BE2C (cell line): ENCODE results near the gene COL8A2.

Experiments
- DNase-seq: peaks from one replicate; pipeline ENCODE4 v3.0.0-alpha.2; 2020
- H3K27me3 ChIP-seq: fragments of 250-450 bp; sonication (Bioruptor Pico); 2 replicates; pipeline ENCODE4 v1.5.1; 2020; ENCODE audit warnings: mild to moderate bottlenecking
- H3K36me3 ChIP-seq: fragments of 250-450 bp; sonication (Bioruptor Pico); 2 replicates; pipeline ENCODE4 v1.5.1; 2020; ENCODE audit warnings: mild to moderate bottlenecking
- H3K4me1 ChIP-seq: fragments of 250-450 bp; sonication (Bioruptor Pico); 2 replicates; pipeline ENCODE4 v1.5.1; 2020
- H3K4me3 ChIP-seq: 2 replicates; pipeline ENCODE4 v1.5.1; 2011; ENCODE audit warnings: low read depth, low read length
- H3K9me3 ChIP-seq: fragments of 250-450 bp; sonication (Bioruptor Pico); 2 replicates; pipeline ENCODE4 v1.5.1; 2020
- CTCF ChIP-seq: IDR thresholded peaks from 2 replicates; pipeline ENCODE4 v1.5.1; 2012; ENCODE audit warnings: mild to moderate bottlenecking, low read depth, low read length

COL8A2 gene

GRCh38 chr1:36055706-36056105 lies 69.3 kb downstream of the COL8A2 start:
- TF ChIP-seq CTCF: no peak
- Histone ChIP-seq H3K36me3 (no peaks in the 10 kb centered on the region), H3K4me1 (no peaks in the 10 kb centered on the region), H3K9me3 (no peaks in the 10 kb centered on the region), H3K4me3 (no peak overlapping the region), H3K27me3 (no peaks in the 10 kb centered on the region)
- DNase-seq: no peak

GRCh38 chr1:36053978-36054377 lies 71.0 kb downstream of the COL8A2 start:
- no peaks in the 10 kb centered on the region for H3K36me3 ChIP-seq
- no peak overlapping the region for H3K4me3 ChIP-seq
- H3K27me3 ChIP-seq: no peaks in the 10 kb centered on the region
- no peaks in the 10 kb centered on the region for H3K9me3 ChIP-seq
- DNase-seq: no peak
- no peaks in the 10 kb centered on the region for H3K4me1 ChIP-seq
- TF ChIP-seq CTCF: no peak

- Histone ChIP-seq H3K4me3 (no peak overlapping the region), H3K4me1 (no peaks in the 10 kb centered on the region), H3K36me3 (no peaks in the 10 kb centered on the region), H3K9me3 (no peaks in the 10 kb centered on the region), H3K27me3 (no peaks in the 10 kb centered on the region)
- TF ChIP-seq CTCF: no peak
- DNase-seq: no peak
Observed at GRCh38 chr1:36051821-36052220, 73.2 kb downstream of the COL8A2 start.
